K562 (cell line): ENCODE measurements around the gene PPP4C. TPM values are rescaled to one million over a fixed set of nuclear protein-coding genes. Genes with fewer than 3 reads are reported as not detected.

Experiments used
- ATAC-seq: fragments of 200-7000 bp; cut with Tn5 transposase; 3 replicates; pipeline ENCODE4 v1.9.1; 2020; ENCODE audit warnings: moderate library complexity
- BruUV-seq: library from RNA; stranded (reverse); fragments of 400-500 nt; replicated peaks from 2 replicates; lab custom pipeline; 2021; lab: Mats Ljungman, UMichigan
- CTCF ChIA-PET: fragments of 300-600 bp; formaldehyde crosslinking; extraction: SDS; loops from one replicate; lab custom pipeline; 2021; ENCODE audit warnings: low intra/inter-chr PET ratio; lab: Yijun Ruan, JAX
- POLR2A ChIA-PET: fragments of 300-600, 350-650 bp; sonication (Branson Sonifier 250); formaldehyde crosslinking; extraction: SDS; loops from one replicate; lab custom pipeline; 2021; ENCODE audit warnings: antibody characterized with exemption, inconsistent platforms; lab: Yijun Ruan, JAX
- DNase-seq, 4 experiments: peaks; one replicate each; pipeline versions ENCODE4 v3.0.0 to v3.0.0-alpha.2; 2011 to 2018; ENCODE audit warnings: low spot score in 3 of 4, mixed read lengths in 3 of 4; ENCODE audit errors: extremely low read depth in 1 of 4
- FAIRE-seq: peaks from 2 replicates; lab custom pipeline; 2011; peaks lifted over from hg19 to GRCh38; lab: Jason Lieb, UNC
- H2AFZ ChIP-seq: 2 replicates; pipeline ENCODE4 v1.6.0; 2011; ENCODE audit warnings: low read depth, low read length, control low read depth, inconsistent platforms
- H3K27ac ChIP-seq: fragments of 200-600 bp; 3 replicates; pipeline ENCODE4 v1.8.0; 2011; ENCODE audit warnings: low read depth, mild to moderate bottlenecking, control low read depth, inconsistent platforms, low read length, moderate library complexity, mixed read lengths; ENCODE audit errors: extremely low read depth
- H3K27me3 ChIP-seq, 2 experiments: fragments of 300-600 bp in 1 of 2; 2 replicates in 1 of 2; 3 replicates in 1 of 2; pipeline versions ENCODE4 v1.6.0 to v1.8.0; 2011; ENCODE audit warnings: inconsistent platforms in 2 of 2, low read length in 2 of 2, mild to moderate bottlenecking in 1 of 2, mixed read lengths in 1 of 2, moderate library complexity in 1 of 2; ENCODE audit not compliant: control insufficient read depth in 2 of 2, insufficient read depth in 2 of 2
- H3K36me3 ChIP-seq: fragments of 300-600 bp; 3 replicates; pipeline ENCODE4 v1.8.0; 2011; ENCODE audit warnings: mild to moderate bottlenecking, low read length, inconsistent platforms; ENCODE audit not compliant: control insufficient read depth, insufficient read depth
- H3K4me1 ChIP-seq, 2 experiments: fragments of 200-600 bp in 1 of 2; replicated peaks in 1 of 2; 2 replicates in 1 of 2; 3 replicates in 1 of 2; pipeline versions ENCODE4 v1.5.1 to v1.8.0; 2011; ENCODE audit warnings: inconsistent platforms in 2 of 2, low read length in 2 of 2, mild to moderate bottlenecking in 1 of 2, mixed read lengths in 1 of 2, moderate library complexity in 1 of 2; ENCODE audit not compliant: control insufficient read depth in 2 of 2, insufficient read depth in 2 of 2
- H3K4me2 ChIP-seq: 2 replicates; pipeline ENCODE4 v1.6.1; 2011; ENCODE audit warnings: low read length, control low read depth, inconsistent platforms, mixed read lengths; ENCODE audit not compliant: insufficient read depth
- H3K4me3 ChIP-seq: fragments of 200-600 bp; sonication (generic), shearing (Covaris generic); 2 replicates; pipeline ENCODE4 v1.5.1; 2016; ENCODE audit warnings: control low read depth, inconsistent platforms
- H3K79me2 ChIP-seq: fragments of 200-600 bp; 3 replicates; pipeline ENCODE4 v1.8.0; 2011; ENCODE audit warnings: low read length, inconsistent platforms; ENCODE audit not compliant: control insufficient read depth, insufficient read depth
- H3K9ac ChIP-seq, 2 experiments: 2 replicates each; pipeline versions ENCODE4 v1.6.0 to v1.6.1; 2011; ENCODE audit warnings: low read depth in 2 of 2, low read length in 2 of 2, control low read depth in 1 of 2, inconsistent platforms in 1 of 2, mild to moderate bottlenecking in 1 of 2, mixed read lengths in 1 of 2; ENCODE audit not compliant: insufficient read depth in 1 of 2
- H3K9me1 ChIP-seq: one replicate; pipeline ENCODE4 v1.6.0; 2011; ENCODE audit warnings: inconsistent platforms, mild to moderate bottlenecking, low read length, moderate library complexity; ENCODE audit not compliant: control insufficient read depth, insufficient read depth
- H3K9me3 ChIP-seq: replicated peaks from 2 replicates; pipeline ENCODE4 v1.5.1; 2011; ENCODE audit warnings: low read depth, low read length, inconsistent platforms; ENCODE audit not compliant: control insufficient read depth, insufficient read depth
- H4K20me1 ChIP-seq: replicated peaks from 2 replicates; pipeline ENCODE4 v1.6.1; 2011; ENCODE audit warnings: low read length, inconsistent platforms, mixed read lengths; ENCODE audit not compliant: control insufficient read depth, insufficient read depth
- BRF1 ChIP-seq: IDR thresholded peaks from 3 replicates; pipeline ENCODE4 v1.6.1; 2011; ENCODE audit warnings: borderline replicate concordance, mild to moderate bottlenecking; ENCODE audit not compliant: insufficient read length; ENCODE audit errors: extremely low read depth
- CC2D1A ChIP-seq: fragments of 450-650 bp; IDR thresholded peaks from 2 replicates; pipeline ENCODE4 v1.6.1; 2017; ENCODE audit warnings: mild to moderate bottlenecking
- CTCF ChIP-seq, 3 experiments: IDR thresholded peaks in 2 of 3; conservative IDR thresholded peaks in 1 of 3; 2 replicates each; pipeline ENCODE4 v1.5.1; 2011 to 2012; ENCODE audit warnings: low read length in 3 of 3, mild to moderate bottlenecking in 3 of 3, control low read depth in 2 of 3, improper control_type of control experiment in 1 of 3, inconsistent platforms in 1 of 3, low read depth in 1 of 3, mixed read lengths in 1 of 3, moderate library complexity in 1 of 3; ENCODE audit not compliant: insufficient read depth in 2 of 3
- EWSR1 ChIP-seq: fragments of 450-650 bp; IDR thresholded peaks from 2 replicates; pipeline ENCODE4 v1.6.1; 2018; ENCODE audit warnings: borderline replicate concordance, mild to moderate bottlenecking, low read depth, moderate library complexity; ENCODE audit not compliant: partially characterized antibody
- KLF10 ChIP-seq: fragments of 250-450 bp; sonication (Bioruptor Pico); IDR thresholded peaks from 2 replicates; pipeline ENCODE4 v1.6.1; 2021; ENCODE audit warnings: matching md5 sums
- MIER1 ChIP-seq: fragments of 450-650 bp; IDR thresholded peaks from 2 replicates; pipeline ENCODE4 v1.6.1; 2016; ENCODE audit warnings: antibody characterized with exemption, mild to moderate bottlenecking, low read depth
- MYC ChIP-seq, 2 experiments: fragments of 250-450 bp in 1 of 2; sonication (Bioruptor Pico) in 1 of 2; IDR thresholded peaks; 2 replicates each; pipeline versions ENCODE4 v1.5.1 to v1.6.1; 2012 to 2021; ENCODE audit warnings: low read depth in 2 of 2, borderline replicate concordance in 1 of 2, improper control_type of control experiment in 1 of 2, low read length in 1 of 2, mild to moderate bottlenecking in 1 of 2, moderate library complexity in 1 of 2
- NFIX ChIP-seq: fragments of 250-450 bp; sonication (Bioruptor Pico); IDR thresholded peaks from 2 replicates; pipeline ENCODE4 v1.4.0; 2020; ENCODE audit warnings: low read depth, mild to moderate bottlenecking, moderate library complexity
- SMC3 ChIP-seq: conservative IDR thresholded peaks from 2 replicates; pipeline ENCODE4 v1.6.1; 2011; ENCODE audit warnings: low read depth, low read length, improper control_type of control experiment; ENCODE audit not compliant: insufficient read depth
- SPI1 ChIP-seq: IDR thresholded peaks from 2 replicates; pipeline ENCODE4 v1.6.1; 2011; ENCODE audit warnings: low read depth, low read length, control low read depth, borderline replicate concordance
- XRCC5 ChIP-seq: fragments of 200-400 bp; formaldehyde crosslinking; IDR thresholded peaks from 2 replicates; pipeline ENCODE4 v1.6.1; 2017; ENCODE audit warnings: low read depth, mild to moderate bottlenecking, low read length
- ZNF263 ChIP-seq: sonication (generic); formaldehyde crosslinking; IDR thresholded peaks from 2 replicates; pipeline ENCODE4 v1.8.0; 2022; ENCODE audit warnings: mild to moderate bottlenecking, missing genetic modification reagents, borderline replicate concordance
- ZNF384 ChIP-seq: IDR thresholded peaks from 2 replicates; pipeline ENCODE4 v1.6.1; 2012; ENCODE audit warnings: low read depth, low read length, improper control_type of control experiment
- ZNF444 ChIP-seq: fragments of 250-450 bp; sonication (Bioruptor Pico); IDR thresholded peaks from 2 replicates; pipeline ENCODE4 v1.4.0; 2020; ENCODE audit warnings: mild to moderate bottlenecking, moderate library complexity
- WGBS: fragments of 100-300 bp; shearing (Covaris generic); methylation state at CpG from one replicate; pipeline ENCODE4 v1.1.6; 2016; ENCODE audit warnings: low coverage, mixed read lengths; ENCODE audit not compliant: insufficient coverage; ENCODE audit errors: missing lambda C conversion rate; 5-methylcytosine and 5-hydroxymethylcytosine counted together
- in situ Hi-C: fragments of 300-500 bp; cut with MboI; formaldehyde crosslinking; loops from 4 replicates; pipeline ENCODE4 v1.15.0; 2018; ENCODE audit warnings: inconsistent platforms, mixed read lengths
- intact Hi-C: fragments of 100-400 bp; cut with micrococcal nuclease; formaldehyde crosslinking; loops from 2 replicates; pipeline ENCODE4 v1.14.2; 2022
- polyA plus RNA-seq, 8 experiments: library from polyadenylated mRNA; depleted of rRNA in 4 of 8; stranded (reverse) in 5 of 8; unstranded in 3 of 8; fragments of >200 nt; fragmentation: Nextera tagmentation in 2 of 8; fragmentation: Illumina TruSeq in 1 of 8; extraction: Ambion mirVana in 2 of 8; extraction: Trizol in 1 of 8; gene quantifications; 2 replicates each; pipeline versions ENCODE4 v1.2.1 to v1.2.3, GENCODE V29; 2011 to 2014; ENCODE audit warnings: inconsistent platforms in 1 of 8, missing spikeins in 1 of 8
- total RNA-seq, 7 experiments: library from RNA; depleted of rRNA in 6 of 7; stranded (reverse); fragments of >200 nt in 6 of 7; fragmentation: Illumina TruSeq in 2 of 7; extraction: Trizol in 2 of 7; gene quantifications; 2 replicates each; pipeline versions ENCODE4 v1.2.1 to v1.2.3, GENCODE V29; 2011 to 2021; ENCODE audit warnings: low replicate concordance in 1 of 7

The PPP4C gene
- total and polyA plus RNA-seq, 9 of the 15 experiments (the other 6 are each of a cell fraction or from before 2014, with no cell fraction given) = 3.5 to 183 (median 131) TPM

DNA sequence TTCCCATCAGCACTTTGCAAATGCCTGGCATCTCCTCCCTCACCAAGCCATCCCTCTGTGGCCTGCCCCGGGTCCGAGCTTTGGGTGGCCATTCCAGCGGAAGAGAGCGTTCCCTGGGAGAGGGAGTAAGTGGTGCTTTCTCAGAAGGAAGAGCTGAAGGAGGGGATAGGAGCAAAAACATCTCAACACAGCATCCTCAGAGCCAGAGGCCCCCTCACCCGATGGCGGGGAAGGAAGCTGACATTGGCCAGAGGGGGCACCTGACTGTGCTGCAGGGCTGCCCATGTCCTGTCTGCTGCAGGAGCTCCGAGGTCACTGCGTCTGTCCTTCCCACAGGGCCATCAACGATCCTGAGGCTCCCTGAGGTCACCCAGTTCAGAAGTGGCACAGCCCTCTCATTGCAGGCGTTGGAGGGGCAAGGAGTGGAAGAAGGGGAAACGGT, 44.3 kb upstream of the PPP4C start:
- H3K27me3 ChIP-seq = peaks cover 19 to 66% of the 10 kb centered on the region in 2 experiments; a peak in 4 of 5 replicates
- DNase-seq = no peak
- POLR2A ChIA-PET = no interaction called here

DNA sequence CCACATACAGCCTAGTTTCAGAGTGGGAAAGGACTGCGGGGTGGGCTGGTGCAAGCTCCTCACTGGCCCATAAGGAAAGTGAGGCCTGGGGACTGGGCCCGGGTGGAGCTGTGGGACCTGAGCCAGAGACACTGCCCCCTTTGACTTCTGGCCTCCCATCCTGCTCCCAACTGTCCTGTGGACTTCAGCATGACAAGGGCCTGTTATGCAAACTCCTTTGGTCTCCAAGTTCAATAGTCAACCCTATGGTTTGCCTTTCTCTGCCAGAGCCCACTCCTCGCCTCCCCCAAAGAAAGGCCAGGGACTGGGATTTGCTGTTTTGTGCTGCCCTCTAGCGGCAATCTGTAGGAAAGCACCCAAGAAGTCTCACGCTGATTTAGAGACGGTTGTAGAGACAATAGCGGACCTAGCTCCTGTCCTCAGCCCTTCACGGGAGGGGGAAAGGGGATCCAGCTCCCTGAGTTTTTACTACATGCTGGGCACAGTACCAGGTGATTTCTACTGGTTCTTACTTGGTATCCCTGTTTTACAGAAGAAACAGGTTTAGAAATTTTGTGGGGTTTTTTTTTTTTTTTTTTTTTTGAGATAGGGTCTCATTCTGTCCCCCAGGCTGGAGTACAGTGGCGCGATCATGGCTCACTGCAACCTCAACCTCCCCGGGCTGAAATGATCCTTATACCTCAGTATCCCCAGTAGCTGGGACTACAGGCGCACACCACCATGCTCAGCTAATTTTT, 43.5 kb upstream of the PPP4C start:
- ATAC-seq = peak; percentile 78
- intact Hi-C loops (no loop called here), in situ Hi-C loops (no loop called here)
- no TSS peak for BruUV-seq
- no peak overlapping the region for H3K9ac ChIP-seq
- DNase-seq = peak; percentile 68 to 84 (median 72)
- H4K20me1 ChIP-seq = peaks cover 13% of the 10 kb centered on the region; the same call in 1 of the 2 replicates
- H3K9me3 ChIP-seq = no peaks in the 10 kb centered on the region
- ChIA-PET POLR2A (interaction anchor here (0.6 to 1.0 kb wide), 3 partner anchors 10 to 98 kb away, joined by 3 to 4 read pairs (median 3); no protein-coding TSS in a partner anchor), CTCF (interaction anchor here (0.6 kb wide), 1 partner anchor 1186 kb away, joined by 3 read pairs; the partner anchor contains the start of gene TUFM)
- peaks cover 4% of the 10 kb centered on the region for H3K9me1 ChIP-seq
- no peak overlapping the region for H3K4me3 ChIP-seq
- no peaks in the 10 kb centered on the region for H3K79me2 ChIP-seq
- H2AFZ ChIP-seq = peak overlapping the region; percentile 43; the same call in 1 of the 2 replicates
- H3K27ac ChIP-seq = no peak overlapping the region
- no peaks in the 10 kb centered on the region for H3K36me3 ChIP-seq
- no peak overlapping the region for H3K4me2 ChIP-seq
- H3K4me1 ChIP-seq = peaks cover 0 to 25% of the 10 kb centered on the region in 2 experiments; a peak in 2 of 5 replicates
- FAIRE-seq = peak; percentile 98
- 4% methylated on average over 12 of the region's 12 CpGs for WGBS
- peaks cover 16 to 62% of the 10 kb centered on the region in 2 experiments; a peak in 4 of 5 replicates for H3K27me3 ChIP-seq
- 0 out of 2 replicates have a peak, but pooled peaks have one; percentile 19 for TF ChIP-seq ZNF263 (CRISPR knock-in tag)
- TF ChIP-seq MYC (IDR thresholded peaks at IDR 0.05; ENCODE audit: low read depth, low read length) = 0 out of 2 replicates have a peak, but pooled peaks have one; percentile 16
- no peak for TF ChIP-seq MYC (CRISPR knock-in tag; IDR thresholded peaks at IDR 0.05; ENCODE audit: borderline replicate concordance, low read depth)
- TF ChIP-seq CC2D1A = 0 out of 2 replicates have a peak, but pooled peaks have one; percentile 47
- peak; percentile 83 to 94 (median 91) for TF ChIP-seq CTCF (IDR thresholded peaks at IDR 0.05 in 2 of 3, conservative IDR thresholded peaks at IDR 0.05 in 1 of 3; ENCODE audit: insufficient read depth in 2 of 3, low read depth in 1 of 3, low read length in 3 of 3)
- peak; percentile 45; the same call in 1 of the 2 replicates for TF ChIP-seq ZNF384
- TF ChIP-seq SMC3 = peak; percentile 78
- TF ChIP-seq XRCC5 = peak; percentile 88; the same call in 1 of the 2 replicates

More for the DNA sequence above, 44.3 kb upstream of the PPP4C start:
- CTCF ChIA-PET = interaction anchor here (0.6 kb wide), 1 partner anchor 1185 kb away, joined by 3 read pairs; the partner anchor contains the start of gene TUFM
- H2AFZ ChIP-seq = no peak overlapping the region
- no TSS peak for BruUV-seq
- FAIRE-seq (no peak), ATAC-seq (no peak)
- H3K9ac ChIP-seq = no peak overlapping the region
- intact Hi-C loops = no loop called here
- 11% methylated on average over 11 of the region's 11 CpGs for WGBS
- TF ChIP-seq KLF10 (no peak), ZNF444 (CRISPR knock-in tag) (no peak), BRF1 (no peak), NFIX (CRISPR knock-in tag) (no peak), SPI1 (no peak), MIER1 (no peak), EWSR1 (no peak)
- in situ Hi-C loops = no loop called here
- no peak overlapping the region for H3K27ac ChIP-seq
- H3K36me3 ChIP-seq = no peaks in the 10 kb centered on the region
- H3K9me3 ChIP-seq = no peaks in the 10 kb centered on the region
- H3K9me1 ChIP-seq = peaks cover 4% of the 10 kb centered on the region
- H3K4me2 ChIP-seq = no peak overlapping the region
- H3K4me3 ChIP-seq = no peak overlapping the region
- peaks cover 13% of the 10 kb centered on the region; the same call in 1 of the 2 replicates for H4K20me1 ChIP-seq
- peaks cover 0 to 28% of the 10 kb centered on the region in 2 experiments; a peak in 2 of 5 replicates for H3K4me1 ChIP-seq
- H3K79me2 ChIP-seq = no peaks in the 10 kb centered on the region
